SU-DHL-6 (cell line): ENCODE data around the gene POLRMT.

Source experiments
- H2AFZ ChIP-seq: fragments of 200-600 bp; sonication (generic); 2 replicates; pipeline ENCODE4 v1.6.1; 2014; ENCODE audit warnings: low read depth, mild to moderate bottlenecking, moderate library complexity, mixed read lengths, antibody characterized with exemption, low read length; ENCODE audit not compliant: severe bottlenecking
- H3F3A ChIP-seq: fragments of 200-600 bp; shearing (Covaris generic); 2 replicates; pipeline ENCODE4 v1.6.0; 2016; ENCODE audit warnings: antibody characterized with exemption, mild to moderate bottlenecking; ENCODE audit not compliant: insufficient read depth
- H3K27ac ChIP-seq: fragments of 200-600 bp; sonication (generic); 2 replicates; pipeline ENCODE4 v1.5.1; 2016; ENCODE audit warnings: low read depth, mild to moderate bottlenecking, low read length, moderate library complexity, mixed read lengths
- H3K27me3 ChIP-seq: fragments of 200-600 bp; sonication (generic), shearing (Covaris generic); 2 replicates; pipeline ENCODE4 v1.6.0; 2014; ENCODE audit warnings: mild to moderate bottlenecking, low read length
- H3K36me3 ChIP-seq: fragments of 200-600 bp; sonication (generic); 2 replicates; pipeline ENCODE4 v1.6.1; 2014; ENCODE audit warnings: mild to moderate bottlenecking, low read length, mixed read lengths
- H3K4me2 ChIP-seq: fragments of 300-600, 200-600 bp; shearing (Covaris generic), sonication (generic); 2 replicates; pipeline ENCODE4 v1.6.0; 2014; ENCODE audit warnings: low read length, low read depth, mild to moderate bottlenecking; ENCODE audit not compliant: poor library complexity, severe bottlenecking
- H3K4me3 ChIP-seq: fragments of 200-600 bp; sonication (generic); 2 replicates; pipeline ENCODE4 v1.5.1; 2014; ENCODE audit warnings: antibody characterized with exemption, low read length, mild to moderate bottlenecking, mixed read lengths; ENCODE audit not compliant: insufficient read depth, poor library complexity, severe bottlenecking
- H3K79me2 ChIP-seq: fragments of 200-600 bp; sonication (generic); 2 replicates; pipeline ENCODE4 v1.6.1; 2014; ENCODE audit warnings: mild to moderate bottlenecking, low read length, moderate library complexity; ENCODE audit not compliant: insufficient read depth
- H3K9ac ChIP-seq: fragments of 200-600 bp; sonication (generic); 2 replicates; pipeline ENCODE4 v1.7.0; 2014; ENCODE audit warnings: mild to moderate bottlenecking, low read length
- H3K9me2 ChIP-seq: fragments of 200-600 bp; sonication (generic); replicated peaks from 2 replicates; pipeline ENCODE4 v1.6.1; 2014; ENCODE audit warnings: low read length; ENCODE audit not compliant: insufficient read depth
- H3K9me3 ChIP-seq: fragments of 200-600 bp; sonication (generic); 2 replicates; pipeline ENCODE4 v1.6.1; 2014; ENCODE audit warnings: low read length, mixed read lengths; ENCODE audit not compliant: insufficient read depth
- H4K20me1 ChIP-seq: fragments of 200-600 bp; sonication (generic); 2 replicates; pipeline ENCODE4 v1.6.1; 2014; ENCODE audit warnings: low read depth, mild to moderate bottlenecking, antibody characterized with exemption, low read length, moderate library complexity, mixed read lengths
- EZH2phosphoT487 ChIP-seq: fragments of 200-600 bp; sonication (generic), shearing (Covaris generic); conservative IDR thresholded peaks from 2 replicates; pipeline ENCODE4 v1.6.1; 2018; ENCODE audit warnings: mild to moderate bottlenecking, antibody characterized with exemption, low read length, moderate library complexity, mixed read lengths
- TF ChIP-seq, protein P1 (sequence below): fragments of 200-600 bp; sonication (generic); IDR thresholded peaks from one replicate; pipeline ENCODE4 v1.5.1; 2017; ENCODE audit warnings: antibody characterized with exemption, mild to moderate bottlenecking, low read length, moderate library complexity; ENCODE audit not compliant: insufficient read depth, poor library complexity, severe bottlenecking

Gene POLRMT

DNA sequence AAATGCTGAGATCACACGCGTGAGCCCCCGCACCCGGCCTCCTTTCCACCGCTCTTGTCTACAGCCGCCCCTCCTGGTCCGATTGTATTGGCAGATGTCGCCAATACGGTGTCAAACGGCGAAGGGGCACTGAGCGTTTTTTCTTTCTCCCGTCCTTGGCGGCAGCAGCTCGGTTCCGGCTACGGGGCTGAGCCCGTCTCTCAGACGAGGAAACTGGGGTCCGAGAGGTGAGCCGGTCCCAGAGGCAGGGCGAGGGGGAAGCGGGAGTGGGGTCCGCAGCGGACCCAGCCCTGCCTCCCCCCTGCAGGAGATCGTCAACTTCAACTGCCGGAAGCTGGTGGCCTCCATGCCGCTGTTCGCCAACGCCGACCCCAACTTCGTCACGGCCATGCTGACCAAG, 20.4 kb downstream of the POLRMT start:
- TF ChIP-seq, protein P1, sequence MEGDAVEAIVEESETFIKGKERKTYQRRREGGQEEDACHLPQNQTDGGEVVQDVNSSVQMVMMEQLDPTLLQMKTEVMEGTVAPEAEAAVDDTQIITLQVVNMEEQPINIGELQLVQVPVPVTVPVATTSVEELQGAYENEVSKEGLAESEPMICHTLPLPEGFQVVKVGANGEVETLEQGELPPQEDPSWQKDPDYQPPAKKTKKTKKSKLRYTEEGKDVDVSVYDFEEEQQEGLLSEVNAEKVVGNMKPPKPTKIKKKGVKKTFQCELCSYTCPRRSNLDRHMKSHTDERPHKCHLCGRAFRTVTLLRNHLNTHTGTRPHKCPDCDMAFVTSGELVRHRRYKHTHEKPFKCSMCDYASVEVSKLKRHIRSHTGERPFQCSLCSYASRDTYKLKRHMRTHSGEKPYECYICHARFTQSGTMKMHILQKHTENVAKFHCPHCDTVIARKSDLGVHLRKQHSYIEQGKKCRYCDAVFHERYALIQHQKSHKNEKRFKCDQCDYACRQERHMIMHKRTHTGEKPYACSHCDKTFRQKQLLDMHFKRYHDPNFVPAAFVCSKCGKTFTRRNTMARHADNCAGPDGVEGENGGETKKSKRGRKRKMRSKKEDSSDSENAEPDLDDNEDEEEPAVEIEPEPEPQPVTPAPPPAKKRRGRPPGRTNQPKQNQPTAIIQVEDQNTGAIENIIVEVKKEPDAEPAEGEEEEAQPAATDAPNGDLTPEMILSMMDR, result no peak
- no peaks in the 10 kb centered on the region for H3K79me2 ChIP-seq
- H3K27me3 ChIP-seq, result no peaks in the 10 kb centered on the region
- H3K27ac ChIP-seq, result no peak overlapping the region
- no peak overlapping the region for H3K4me2 ChIP-seq
- H3K36me3 ChIP-seq, result no peaks in the 10 kb centered on the region
- H3K9me2 ChIP-seq, result no peaks in the 10 kb centered on the region
- no peaks in the 10 kb centered on the region for H3F3A ChIP-seq
- H2AFZ ChIP-seq, result no peak overlapping the region
- no peak overlapping the region for H3K9ac ChIP-seq
- H3K9me3 ChIP-seq, result no peaks in the 10 kb centered on the region
- no peak overlapping the region for H3K4me3 ChIP-seq
- H4K20me1 ChIP-seq, result no peaks in the 10 kb centered on the region

DNA sequence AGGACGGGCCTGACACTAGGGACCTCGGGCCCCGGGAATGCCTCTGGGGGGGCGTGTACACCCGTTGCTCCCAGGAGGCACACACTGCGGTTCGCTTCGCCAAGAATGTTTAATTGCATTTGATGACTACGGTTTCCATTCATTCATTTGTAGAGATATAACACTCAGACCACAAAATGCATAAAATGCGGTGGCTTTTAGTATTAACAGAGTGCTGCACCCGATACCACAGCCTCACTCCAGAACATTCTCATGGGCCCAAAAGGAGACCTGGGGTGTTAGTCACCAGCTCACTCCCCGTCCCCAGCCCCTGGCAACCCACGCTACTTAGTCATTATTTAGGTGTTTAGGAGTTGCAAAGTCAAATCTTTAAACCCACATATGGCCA, 21.9 kb downstream of the POLRMT start:
- Histone ChIP-seq H3K27ac (no peak overlapping the region), H4K20me1 (no peaks in the 10 kb centered on the region), H3K4me3 (no peak overlapping the region), H3K27me3 (no peaks in the 10 kb centered on the region), H3K36me3 (no peaks in the 10 kb centered on the region), H3K9me3 (no peaks in the 10 kb centered on the region), H2AFZ (no peak overlapping the region), H3F3A (no peaks in the 10 kb centered on the region), H3K79me2 (no peaks in the 10 kb centered on the region), H3K4me2 (no peak overlapping the region), H3K9ac (no peak overlapping the region), H3K9me2 (no peaks in the 10 kb centered on the region)
- TF ChIP-seq, protein P1, result no peak

DNA sequence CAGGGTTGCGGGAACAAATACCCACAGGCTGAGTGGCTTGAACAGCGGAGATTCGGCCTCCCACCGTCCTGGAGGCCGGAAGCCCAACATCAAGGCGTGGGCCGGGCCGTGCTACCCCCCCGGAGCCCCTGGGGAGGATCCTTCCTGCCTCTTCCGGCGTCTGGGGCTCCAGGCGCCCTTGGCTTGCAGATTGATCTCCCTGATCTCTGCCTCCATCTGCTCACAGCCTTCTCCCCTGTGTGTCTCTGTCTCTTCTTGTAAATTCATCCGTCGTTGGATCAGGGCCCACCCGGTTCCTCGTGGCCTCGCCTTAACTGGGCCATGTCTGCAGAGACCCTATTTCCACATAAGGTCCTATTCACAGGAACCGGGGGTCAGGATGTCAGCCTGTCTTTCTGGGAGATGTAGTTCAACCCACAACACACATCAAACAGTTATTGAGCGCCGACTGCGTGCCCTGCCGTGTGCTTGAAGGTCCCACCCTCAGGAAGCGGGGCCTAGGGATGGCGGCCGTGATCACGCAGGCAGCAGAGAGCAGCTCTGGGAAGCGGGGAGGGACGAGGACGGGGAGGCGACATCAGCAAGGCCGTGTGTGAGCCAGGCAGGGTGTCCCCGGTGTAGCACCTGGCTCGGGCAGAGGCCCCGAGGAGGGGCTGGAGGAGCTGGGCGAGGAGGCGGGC, 22.4 kb downstream of the POLRMT start:
- Histone ChIP-seq H3K9me2 (no peaks in the 10 kb centered on the region), H4K20me1 (no peaks in the 10 kb centered on the region), H3K4me2 (peak overlapping the region; percentile 18), H3K9me3 (no peaks in the 10 kb centered on the region), H3F3A (no peaks in the 10 kb centered on the region), H2AFZ (peak overlapping the region; percentile 17), H3K9ac (peak overlapping the region; percentile 42), H3K27me3 (no peaks in the 10 kb centered on the region), H3K79me2 (no peaks in the 10 kb centered on the region), H3K36me3 (no peaks in the 10 kb centered on the region), H3K27ac (peak overlapping the region; percentile 49), H3K4me3 (no peak overlapping the region)
- TF ChIP-seq, protein P1, result no peak
- TF ChIP-seq EZH2phosphoT487, result no peak
